ENCODE data around the gene EDRF1. TPM values are rescaled to one million over a fixed set of nuclear protein-coding genes. Genes with fewer than 3 reads are reported as not detected.
A peak's percentile ranks its signal among the peaks of the same experiment; 100 is the strongest.

Gene EDRF1
- total and polyA plus RNA-seq, 2 of the 8 experiments (the other 6 are each of a cell fraction or from before 2014, with no cell fraction given) = 19.9 to 37.8 TPM

DNA sequence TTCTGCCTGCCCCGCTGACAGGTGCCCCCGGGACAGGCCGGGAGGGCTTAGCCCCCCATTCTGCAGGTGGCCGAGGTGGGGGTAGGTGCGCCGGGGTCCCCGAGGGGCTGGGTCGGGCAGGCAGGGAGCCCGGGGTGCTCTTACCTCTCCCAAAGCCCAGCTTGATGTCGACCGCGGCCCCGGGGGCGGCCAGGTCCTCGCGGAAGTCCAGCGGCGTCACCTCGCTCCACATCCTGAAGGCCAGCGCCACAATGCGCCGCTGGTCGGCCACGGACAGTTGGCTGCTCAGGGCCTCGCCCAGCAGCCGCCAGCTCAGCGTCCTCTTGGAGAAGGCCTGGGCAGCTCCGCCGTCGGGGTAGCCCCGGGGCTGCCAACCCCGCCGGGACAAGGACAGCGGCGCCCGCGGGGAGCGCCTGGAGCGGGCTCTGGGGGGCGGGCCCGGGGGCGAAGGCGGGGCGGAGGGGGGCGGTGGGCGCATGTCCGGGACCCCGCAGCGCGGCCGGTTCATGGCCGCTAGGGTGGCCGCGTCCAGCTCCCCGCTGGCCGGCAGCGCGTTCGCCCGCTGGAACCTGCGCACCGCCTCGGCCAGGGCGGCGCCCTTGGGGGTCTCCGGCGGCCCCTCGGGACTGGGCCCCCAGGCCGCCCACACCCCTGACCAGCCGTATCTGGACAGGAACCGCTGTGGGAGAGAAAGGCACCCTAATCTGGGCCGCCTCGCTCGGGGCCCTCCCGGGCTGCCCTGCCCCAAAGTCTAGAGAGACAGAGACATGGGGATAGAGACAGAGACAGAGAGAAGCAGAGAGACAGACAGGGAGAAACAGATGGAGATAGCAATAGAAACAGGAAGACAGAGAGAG lies 54.4 kb downstream of the EDRF1 start:
- Histone ChIP-seq H3K23me2 (ENCODE audit: low read depth, low read length) (no peaks in the 10 kb centered on the region), H2BK12ac (ENCODE audit: low read depth, low read length) (no peak overlapping the region), H2AK5ac (ENCODE audit: low read depth, low read length) (no peak overlapping the region), H3K9me3 (ENCODE audit: insufficient read depth in 2 of 2, low read depth in 1 of 2, low read length in 1 of 2) (no peaks in the 10 kb centered on the region), H3K23ac (ENCODE audit: insufficient read length) (no peak overlapping the region), H2BK120ac (replicated peaks; ENCODE audit: low read depth, low read length) (no peak overlapping the region), H2BK20ac (ENCODE audit: low read length) (no peak overlapping the region), H3K4ac (replicated peaks; ENCODE audit: insufficient read length, low read depth, low read length) (no peak overlapping the region), H3K56ac (replicated peaks; ENCODE audit: insufficient read length, low read depth, low read length) (no peak overlapping the region), H3K79me1 (ENCODE audit: low read depth, low read length) (no peaks in the 10 kb centered on the region), H4K91ac (replicated peaks; ENCODE audit: insufficient read length, low read length) (no peak overlapping the region), H3K27ac (ENCODE audit: low read depth, low read length) (no peak overlapping the region), H3K9ac (replicated peaks in 1 of 4; ENCODE audit: extremely low read depth in 1 of 4, low read depth in 3 of 4, low read length in 3 of 4) (no peak overlapping the region), H4K20me1 (replicated peaks in 1 of 2; ENCODE audit: control insufficient read depth in 1 of 2, insufficient read depth in 2 of 2, low read length in 2 of 2) (no peaks in the 10 kb centered on the region), H4K5ac (ENCODE audit: insufficient read length, low read depth, low read length) (no peak overlapping the region), H2AFZ (ENCODE audit: low read length) (no peak overlapping the region), H3K18ac (ENCODE audit: extremely low read depth, low read length) (no peak overlapping the region), H3K27me3 (replicated peaks in 1 of 4; ENCODE audit: control insufficient read depth in 3 of 4, extremely low read depth in 1 of 4, insufficient read depth in 3 of 4, low read length in 3 of 4) (no peaks in the 10 kb centered on the region), H3K4me2 (ENCODE audit: insufficient read depth in 1 of 2, low read depth in 2 of 2, low read length in 2 of 2) (no peak overlapping the region), H3K79me2 (ENCODE audit: control insufficient read depth in 1 of 2, insufficient read depth in 2 of 2, low read length in 2 of 2) (no peaks in the 10 kb centered on the region), H3K4me1 (replicated peaks in 1 of 4; ENCODE audit: control insufficient read depth in 3 of 4, insufficient read depth in 4 of 4, low read length in 3 of 4) (no peaks in the 10 kb centered on the region), H4K8ac (ENCODE audit: extremely low read depth, insufficient read depth, low read length) (peak overlapping the region; percentile 17; the same call in 1 of the 2 replicates), H2BK15ac (ENCODE audit: low read length) (no peak overlapping the region), H3K36me3 (ENCODE audit: control insufficient read depth in 2 of 4, insufficient read depth in 4 of 4, low read length in 3 of 4) (no peaks in the 10 kb centered on the region), H2BK5ac (ENCODE audit: low read depth, low read length) (no peak overlapping the region), H3K4me3 (ENCODE audit: extremely low read depth in 1 of 4, insufficient read depth in 2 of 4, low read depth in 3 of 4, low read length in 4 of 4) (no peak overlapping the region), H3K14ac (ENCODE audit: insufficient read length) (no peak overlapping the region)
- WGBS, 2 experiments (ENCODE audit: extremely low coverage in 1 of 2, insufficient coverage in 1 of 2, insufficient read length in 1 of 2, insufficient replicate concordance in 2 of 2, low coverage in 1 of 2, low lambda C conversion rate in 2 of 2, missing lambda C conversion rate in 1 of 2) = 92% methylated on average over 38 of the region's 75 CpGs; no CpG with 5 or more reads in 1 of the 2 experiments
- ChIA-PET POLR2A (ENCODE audit: partially characterized antibody) (interaction anchor here (0.8 kb wide), 1 partner anchor 12 kb away, joined by 3 read pairs; no protein-coding TSS in a partner anchor), CTCF (ENCODE audit: partially characterized antibody) (no interaction called here)
- no peak for DNase-seq (ENCODE audit: low read depth in 1 of 2, low spot score in 2 of 2)
- no peak for FAIRE-seq
- TF ChIP-seq, protein P1, sequence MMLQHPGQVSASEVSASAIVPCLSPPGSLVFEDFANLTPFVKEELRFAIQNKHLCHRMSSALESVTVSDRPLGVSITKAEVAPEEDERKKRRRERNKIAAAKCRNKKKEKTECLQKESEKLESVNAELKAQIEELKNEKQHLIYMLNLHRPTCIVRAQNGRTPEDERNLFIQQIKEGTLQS (IDR thresholded peaks at IDR 0.05; ENCODE audit: insufficient read depth, low read depth, low read length) = no peak
- TF ChIP-seq MAFK (IDR thresholded peaks at IDR 0.05; ENCODE audit: low read depth, low read length) (no peak), POU5F1 (IDR thresholded peaks at IDR 0.05; ENCODE audit: low read depth, low read length) (no peak), CREB1 (IDR thresholded peaks at IDR 0.05) (no peak), FOSL1 (IDR thresholded peaks at IDR 0.05; ENCODE audit: insufficient read depth, low read depth, low read length) (no peak), GABPA (IDR thresholded peaks at IDR 0.05; ENCODE audit: borderline replicate concordance, insufficient read depth, low read length) (no peak), YY1 (IDR thresholded peaks at IDR 0.05; ENCODE audit: low read depth, low read length) (no peak), SIRT6 (IDR thresholded peaks at IDR 0.05; ENCODE audit: low read length) (no peak), SP4 (IDR thresholded peaks at IDR 0.05; ENCODE audit: low read length) (no peak), JUN (IDR thresholded peaks at IDR 0.05; ENCODE audit: low read depth, low read length) (no peak), TBP (IDR thresholded peaks at IDR 0.05; ENCODE audit: low read depth, low read length) (no peak), EZH2 (IDR thresholded peaks at IDR 0.05; ENCODE audit: low read depth, low read length, severe bottlenecking) (no peak), ASH2L (IDR thresholded peaks at IDR 0.05; ENCODE audit: low read length) (no peak)
